Measurements from ENCODE around the gene CRYAA. TPM values are rescaled to one million over a fixed set of nuclear protein-coding genes. Genes with fewer than 3 reads are reported as not detected.

The CRYAA gene
- total RNA-seq, 1 experiment from 2014 or later = not detected

DNA sequence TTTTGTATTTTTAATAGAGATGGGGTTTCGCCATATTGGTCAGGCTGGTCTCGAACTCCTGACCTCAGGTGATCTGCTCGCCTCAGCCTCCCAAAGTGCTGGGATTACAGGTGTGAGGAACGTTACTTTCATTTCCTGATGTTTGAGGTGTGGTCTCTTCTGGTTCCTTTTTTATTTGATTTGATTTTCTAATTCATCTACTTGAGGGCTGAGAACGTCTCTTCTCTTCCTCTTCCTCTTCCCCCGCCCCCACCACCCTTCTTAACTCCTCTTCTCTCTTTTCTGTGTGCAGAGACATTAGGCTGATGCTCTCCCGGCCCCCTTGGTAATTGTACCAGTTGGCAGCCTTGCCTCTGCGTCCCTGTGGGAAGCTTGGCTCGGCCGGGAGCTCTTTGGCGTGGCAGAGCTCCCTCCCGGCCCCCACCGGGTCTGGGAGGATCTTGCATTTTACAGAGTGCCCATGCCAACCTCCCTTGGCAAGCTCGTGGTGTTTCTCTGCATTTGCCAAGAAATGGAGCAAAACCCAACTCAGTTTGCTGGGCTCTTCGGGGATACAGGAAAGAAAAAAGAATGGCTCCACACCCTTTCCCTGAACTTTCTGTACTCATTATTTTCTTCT is 19.9 kb downstream of the CRYAA start:
- no peaks in the 10 kb centered on the region for H3K36me3 ChIP-seq (ENCODE audit: control insufficient read depth in 1 of 2, insufficient read depth in 2 of 2, low read length in 2 of 2)
- H3K9ac ChIP-seq (ENCODE audit: low read length) = no peak overlapping the region
- BruUV-seq (replicated peaks) = no TSS peak
- H3K79me2 ChIP-seq (ENCODE audit: insufficient read depth, low read length) = no peaks in the 10 kb centered on the region
- H3K4me3 ChIP-seq (replicated peaks in 1 of 2; ENCODE audit: low read depth in 1 of 2, low read length in 2 of 2) = no peak overlapping the region
- no peak overlapping the region for H2AFZ ChIP-seq (ENCODE audit: low read depth, low read length, poor library complexity, severe bottlenecking)
- H3K27me3 ChIP-seq (ENCODE audit: insufficient read depth, low read length) = peaks cover 10% of the 10 kb centered on the region
- no peaks in the 10 kb centered on the region for H4K20me1 ChIP-seq (ENCODE audit: insufficient read depth)
- H3K4me2 ChIP-seq (ENCODE audit: low read length) = no peak overlapping the region
- H3K9me3 ChIP-seq (ENCODE audit: control insufficient read depth in 1 of 2, insufficient read depth in 1 of 2, low read depth in 1 of 2, low read length in 2 of 2) = no peaks in the 10 kb centered on the region
- DNase-seq (ENCODE audit: low read depth, low spot score) (no peak), ATAC-seq (no peak)
- TF ChIP-seq RAD21 (IDR thresholded peaks at IDR 0.05; ENCODE audit: low read depth) (no peak), YY1 (IDR thresholded peaks at IDR 0.05; ENCODE audit: extremely low read depth, insufficient replicate concordance, low read depth, low read length) (no peak), CEBPB (IDR thresholded peaks at IDR 0.05; ENCODE audit: low read depth) (no peak)
- H3K27ac ChIP-seq (ENCODE audit: low read depth, low read length) = no peak overlapping the region
- RAD21 ChIA-PET (ENCODE audit: low non-redundant PET in 1 of 2, low total read pairs in 2 of 2, uncharacterized antibody in 2 of 2, unreplicated experiment in 2 of 2) = no interaction called here
- POLR2A ChIA-PET = no interaction called here
- no peaks in the 10 kb centered on the region for H3K4me1 ChIP-seq (ENCODE audit: control insufficient read depth in 1 of 2, insufficient read depth in 2 of 2, low read length in 2 of 2)
- no peaks in the 10 kb centered on the region for H3K9me2 ChIP-seq (ENCODE audit: insufficient read depth)
- intact Hi-C loops (cut with micrococcal nuclease) = no loop called here
- CTCF ChIA-PET = no interaction called here

- H4K20me1 ChIP-seq (ENCODE audit: insufficient read depth) = no peaks in the 10 kb centered on the region
- RAD21 ChIA-PET (ENCODE audit: low non-redundant PET in 1 of 2, low total read pairs in 2 of 2, uncharacterized antibody in 2 of 2, unreplicated experiment in 2 of 2) = no interaction called here
- no peak overlapping the region for H3K9ac ChIP-seq (ENCODE audit: low read length)
- POLR2A ChIA-PET = no interaction called here
- CTCF ChIA-PET = no interaction called here
- intact Hi-C loops (cut with micrococcal nuclease) = no loop called here
- H2AFZ ChIP-seq (ENCODE audit: low read depth, low read length, poor library complexity, severe bottlenecking) = no peak overlapping the region
- no peak for DNase-seq (ENCODE audit: low read depth, low spot score)
- H3K9me3 ChIP-seq (ENCODE audit: control insufficient read depth in 1 of 2, insufficient read depth in 1 of 2, low read depth in 1 of 2, low read length in 2 of 2) = no peaks in the 10 kb centered on the region
- BruUV-seq (replicated peaks) = no TSS peak
- H3K36me3 ChIP-seq (ENCODE audit: control insufficient read depth in 1 of 2, insufficient read depth in 2 of 2, low read length in 2 of 2) = no peaks in the 10 kb centered on the region
- H3K9me2 ChIP-seq (ENCODE audit: insufficient read depth) = no peaks in the 10 kb centered on the region
- H3K4me2 ChIP-seq (ENCODE audit: low read length) = no peak overlapping the region
- no peaks in the 10 kb centered on the region for H3K79me2 ChIP-seq (ENCODE audit: insufficient read depth, low read length)
- no peaks in the 10 kb centered on the region for H3K4me1 ChIP-seq (ENCODE audit: control insufficient read depth in 1 of 2, insufficient read depth in 2 of 2, low read length in 2 of 2)
- no peak overlapping the region for H3K27ac ChIP-seq (ENCODE audit: low read depth, low read length)
- peaks cover 10% of the 10 kb centered on the region for H3K27me3 ChIP-seq (ENCODE audit: insufficient read depth, low read length)
- no peak overlapping the region for H3K4me3 ChIP-seq (replicated peaks in 1 of 2; ENCODE audit: low read depth in 1 of 2, low read length in 2 of 2)
- ATAC-seq = no peak
- TF ChIP-seq, protein P1, sequence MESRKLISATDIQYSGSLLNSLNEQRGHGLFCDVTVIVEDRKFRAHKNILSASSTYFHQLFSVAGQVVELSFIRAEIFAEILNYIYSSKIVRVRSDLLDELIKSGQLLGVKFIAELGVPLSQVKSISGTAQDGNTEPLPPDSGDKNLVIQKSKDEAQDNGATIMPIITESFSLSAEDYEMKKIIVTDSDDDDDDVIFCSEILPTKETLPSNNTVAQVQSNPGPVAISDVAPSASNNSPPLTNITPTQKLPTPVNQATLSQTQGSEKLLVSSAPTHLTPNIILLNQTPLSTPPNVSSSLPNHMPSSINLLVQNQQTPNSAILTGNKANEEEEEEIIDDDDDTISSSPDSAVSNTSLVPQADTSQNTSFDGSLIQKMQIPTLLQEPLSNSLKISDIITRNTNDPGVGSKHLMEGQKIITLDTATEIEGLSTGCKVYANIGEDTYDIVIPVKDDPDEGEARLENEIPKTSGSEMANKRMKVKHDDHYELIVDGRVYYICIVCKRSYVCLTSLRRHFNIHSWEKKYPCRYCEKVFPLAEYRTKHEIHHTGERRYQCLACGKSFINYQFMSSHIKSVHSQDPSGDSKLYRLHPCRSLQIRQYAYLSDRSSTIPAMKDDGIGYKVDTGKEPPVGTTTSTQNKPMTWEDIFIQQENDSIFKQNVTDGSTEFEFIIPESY (IDR thresholded peaks at IDR 0.05; ENCODE audit: extremely low read depth, insufficient replicate concordance, low read length) = no peak
- no peak for TF ChIP-seq EZH2 (IDR thresholded peaks at IDR 0.05)
- TF ChIP-seq SP1 (IDR thresholded peaks at IDR 0.05; ENCODE audit: low read depth) = no peak
- no peak for TF ChIP-seq ZFX (IDR thresholded peaks at IDR 0.05)
- TF ChIP-seq, protein P2, sequence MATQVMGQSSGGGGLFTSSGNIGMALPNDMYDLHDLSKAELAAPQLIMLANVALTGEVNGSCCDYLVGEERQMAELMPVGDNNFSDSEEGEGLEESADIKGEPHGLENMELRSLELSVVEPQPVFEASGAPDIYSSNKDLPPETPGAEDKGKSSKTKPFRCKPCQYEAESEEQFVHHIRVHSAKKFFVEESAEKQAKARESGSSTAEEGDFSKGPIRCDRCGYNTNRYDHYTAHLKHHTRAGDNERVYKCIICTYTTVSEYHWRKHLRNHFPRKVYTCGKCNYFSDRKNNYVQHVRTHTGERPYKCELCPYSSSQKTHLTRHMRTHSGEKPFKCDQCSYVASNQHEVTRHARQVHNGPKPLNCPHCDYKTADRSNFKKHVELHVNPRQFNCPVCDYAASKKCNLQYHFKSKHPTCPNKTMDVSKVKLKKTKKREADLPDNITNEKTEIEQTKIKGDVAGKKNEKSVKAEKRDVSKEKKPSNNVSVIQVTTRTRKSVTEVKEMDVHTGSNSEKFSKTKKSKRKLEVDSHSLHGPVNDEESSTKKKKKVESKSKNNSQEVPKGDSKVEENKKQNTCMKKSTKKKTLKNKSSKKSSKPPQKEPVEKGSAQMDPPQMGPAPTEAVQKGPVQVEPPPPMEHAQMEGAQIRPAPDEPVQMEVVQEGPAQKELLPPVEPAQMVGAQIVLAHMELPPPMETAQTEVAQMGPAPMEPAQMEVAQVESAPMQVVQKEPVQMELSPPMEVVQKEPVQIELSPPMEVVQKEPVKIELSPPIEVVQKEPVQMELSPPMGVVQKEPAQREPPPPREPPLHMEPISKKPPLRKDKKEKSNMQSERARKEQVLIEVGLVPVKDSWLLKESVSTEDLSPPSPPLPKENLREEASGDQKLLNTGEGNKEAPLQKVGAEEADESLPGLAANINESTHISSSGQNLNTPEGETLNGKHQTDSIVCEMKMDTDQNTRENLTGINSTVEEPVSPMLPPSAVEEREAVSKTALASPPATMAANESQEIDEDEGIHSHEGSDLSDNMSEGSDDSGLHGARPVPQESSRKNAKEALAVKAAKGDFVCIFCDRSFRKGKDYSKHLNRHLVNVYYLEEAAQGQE (IDR thresholded peaks at IDR 0.05; ENCODE audit: low read depth) = no peak
- no peak for TF ChIP-seq FOSL1 (IDR thresholded peaks at IDR 0.05; ENCODE audit: low read depth)
- no peak for TF ChIP-seq EGR1 (IDR thresholded peaks at IDR 0.05; ENCODE audit: low read depth)
- TF ChIP-seq, protein P3, sequence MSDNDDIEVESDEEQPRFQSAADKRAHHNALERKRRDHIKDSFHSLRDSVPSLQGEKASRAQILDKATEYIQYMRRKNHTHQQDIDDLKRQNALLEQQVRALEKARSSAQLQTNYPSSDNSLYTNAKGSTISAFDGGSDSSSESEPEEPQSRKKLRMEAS (IDR thresholded peaks at IDR 0.05) = no peak
- TF ChIP-seq YY1 (IDR thresholded peaks at IDR 0.05; ENCODE audit: extremely low read depth, insufficient replicate concordance, low read depth, low read length) = no peak
- TF ChIP-seq RAD21 (IDR thresholded peaks at IDR 0.05; ENCODE audit: low read depth) = no peak
- TF ChIP-seq ZNF274 (IDR thresholded peaks at IDR 0.05; ENCODE audit: low read depth, low read length) = no peak
- no peak for TF ChIP-seq TCF7L2 (IDR thresholded peaks at IDR 0.05; ENCODE audit: borderline replicate concordance, extremely low read depth, insufficient read depth, insufficient read length)
- no peak for TF ChIP-seq EZH2phosphoT487 (IDR thresholded peaks at IDR 0.05; ENCODE audit: borderline replicate concordance)
- no peak for TF ChIP-seq SIN3A (IDR thresholded peaks at IDR 0.05; ENCODE audit: low read depth)
- no peak for TF ChIP-seq POLR2A (IDR thresholded peaks at IDR 0.05; ENCODE audit: borderline replicate concordance, extremely low read depth, insufficient read depth, insufficient read length)
- TF ChIP-seq CEBPB (IDR thresholded peaks at IDR 0.05; ENCODE audit: low read depth) = no peak
These were observed 21.1 kb downstream of the CRYAA start for GRCh38 chr21:43189936-43190335.
